GM12874 (cell line): ENCODE results near the gene ACE.

Experiments used
- TF ChIP-seq, protein P1 (sequence below): IDR thresholded peaks from 2 replicates; pipeline ENCODE4 v1.5.1; 2011; ENCODE audit warnings: low read depth, mild to moderate bottlenecking, control low read depth, low read length, moderate library complexity; ENCODE audit not compliant: insufficient read depth

Gene ACE

GRCh38 chr17:63533433-63534077 lies 56.7 kb downstream of the ACE start:
- TF ChIP-seq, protein P1, sequence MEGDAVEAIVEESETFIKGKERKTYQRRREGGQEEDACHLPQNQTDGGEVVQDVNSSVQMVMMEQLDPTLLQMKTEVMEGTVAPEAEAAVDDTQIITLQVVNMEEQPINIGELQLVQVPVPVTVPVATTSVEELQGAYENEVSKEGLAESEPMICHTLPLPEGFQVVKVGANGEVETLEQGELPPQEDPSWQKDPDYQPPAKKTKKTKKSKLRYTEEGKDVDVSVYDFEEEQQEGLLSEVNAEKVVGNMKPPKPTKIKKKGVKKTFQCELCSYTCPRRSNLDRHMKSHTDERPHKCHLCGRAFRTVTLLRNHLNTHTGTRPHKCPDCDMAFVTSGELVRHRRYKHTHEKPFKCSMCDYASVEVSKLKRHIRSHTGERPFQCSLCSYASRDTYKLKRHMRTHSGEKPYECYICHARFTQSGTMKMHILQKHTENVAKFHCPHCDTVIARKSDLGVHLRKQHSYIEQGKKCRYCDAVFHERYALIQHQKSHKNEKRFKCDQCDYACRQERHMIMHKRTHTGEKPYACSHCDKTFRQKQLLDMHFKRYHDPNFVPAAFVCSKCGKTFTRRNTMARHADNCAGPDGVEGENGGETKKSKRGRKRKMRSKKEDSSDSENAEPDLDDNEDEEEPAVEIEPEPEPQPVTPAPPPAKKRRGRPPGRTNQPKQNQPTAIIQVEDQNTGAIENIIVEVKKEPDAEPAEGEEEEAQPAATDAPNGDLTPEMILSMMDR, result no peak

DNA sequence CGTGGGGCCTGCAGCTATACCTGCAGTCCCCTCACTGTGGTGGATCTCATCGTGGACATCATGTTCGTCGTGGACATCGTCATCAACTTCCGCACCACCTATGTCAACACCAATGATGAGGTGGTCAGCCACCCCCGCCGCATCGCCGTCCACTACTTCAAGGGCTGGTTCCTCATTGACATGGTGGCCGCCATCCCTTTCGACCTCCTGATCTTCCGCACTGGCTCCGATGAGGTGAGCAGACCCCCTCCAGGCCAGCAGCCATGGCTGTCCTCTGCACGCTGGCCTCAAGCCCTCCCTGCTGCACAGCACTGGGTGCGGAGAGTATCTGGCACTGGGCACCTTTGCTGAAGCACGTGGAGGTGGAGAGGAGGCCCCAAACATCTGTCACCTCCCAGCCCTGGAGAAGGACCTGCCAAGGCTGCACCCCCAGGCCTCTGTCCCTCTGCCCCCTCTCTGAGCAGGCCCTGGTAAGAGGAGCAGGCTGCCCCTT lies 57.3 kb downstream of the ACE start:
- TF ChIP-seq, protein P1, result no peak

- TF ChIP-seq, protein P1, result no peak
Measured at GRCh38 chr17:63534816-63535455, 58.1 kb downstream of the ACE start.

DNA sequence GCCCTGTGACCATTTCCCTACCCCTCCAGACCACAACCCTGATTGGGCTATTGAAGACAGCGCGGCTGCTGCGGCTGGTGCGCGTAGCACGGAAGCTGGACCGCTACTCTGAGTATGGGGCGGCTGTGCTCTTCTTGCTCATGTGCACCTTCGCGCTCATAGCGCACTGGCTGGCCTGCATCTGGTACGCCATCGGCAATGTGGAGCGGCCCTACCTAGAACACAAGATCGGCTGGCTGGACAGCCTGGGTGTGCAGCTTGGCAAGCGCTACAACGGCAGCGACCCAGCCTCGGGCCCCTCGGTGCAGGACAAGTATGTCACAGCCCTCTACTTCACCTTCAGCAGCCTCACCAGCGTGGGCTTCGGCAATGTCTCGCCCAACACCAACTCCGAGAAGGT lies 58.8 kb downstream of the ACE start:
- TF ChIP-seq, protein P1, result no peak

GRCh38 chr17:63537001-63537400 lies 60.1 kb downstream of the ACE start:
- TF ChIP-seq, protein P1, result no peak

GRCh38 chr17:63537991-63538692 lies 61.3 kb downstream of the ACE start:
- TF ChIP-seq, protein P1, result no peak

- TF ChIP-seq, protein P1, result no peak
Measured at GRCh38 chr17:63538693-63539595, 62.1 kb downstream of the ACE start.
